CD4-positive, CD25-positive, alpha-beta regulatory T cell (primary cell): ENCODE measurements around the gene ENO2. TPM values are rescaled to one million over a fixed set of nuclear protein-coding genes. Genes with fewer than 3 reads are reported as not detected.
"Not testable (repeated sequence)": the region's sequence is repeated elsewhere in the genome, so short reads cannot be mapped to it uniquely, and the experiment has no call there.

Source experiments
- ATAC-seq, 2 donors: fragments of 150-1000 bp; cut with Tn5 transposase; one replicate each; pipeline ENCODE4 v1.10.0; 2021; ENCODE audit warnings: low read depth in 2 of 2, moderate number of reproducible peaks in 2 of 2, moderate library complexity in 1 of 2
- DNase-seq, 3 donors: peaks; one replicate each; pipeline versions ENCODE4 v3.0.0 to v3.0.0-alpha.2; 2012 to 2022; ENCODE audit warnings: mixed read lengths in 1 of 3
- H3K27ac ChIP-seq: one replicate; pipeline ENCODE4 v1.7.0; 2013; ENCODE audit warnings: mild to moderate bottlenecking, low read length; ENCODE audit not compliant: insufficient read depth, poor library complexity, severe bottlenecking
- H3K27me3 ChIP-seq: one replicate; pipeline ENCODE4 v1.7.0; 2013; ENCODE audit warnings: low read length; ENCODE audit not compliant: control insufficient read depth, insufficient read depth
- H3K36me3 ChIP-seq: one replicate; pipeline ENCODE4 v1.7.0; 2013; ENCODE audit warnings: mild to moderate bottlenecking, low read length, moderate library complexity; ENCODE audit not compliant: control insufficient read depth, insufficient read depth
- H3K4me1 ChIP-seq: 2 replicates; pipeline ENCODE4 v1.7.0; 2013; ENCODE audit warnings: mild to moderate bottlenecking, low read length; ENCODE audit not compliant: insufficient read depth, control insufficient read depth, poor library complexity, severe bottlenecking
- H3K4me3 ChIP-seq: one replicate; pipeline ENCODE4 v1.7.0; 2013; ENCODE audit warnings: low read depth, mild to moderate bottlenecking, low read length, moderate library complexity
- H3K9me3 ChIP-seq, 2 experiments: 1 replicate in 1 of 2; 2 replicates in 1 of 2; pipeline ENCODE4 v1.7.0; 2013; ENCODE audit warnings: low read length in 2 of 2, mild to moderate bottlenecking in 1 of 2, moderate library complexity in 1 of 2; ENCODE audit not compliant: control insufficient read depth in 2 of 2
- H3K27ac Mint-ChIP-seq, 3 donors: one replicate each; pipeline ENCODE4 v1.8.0; 2020 to 2022; ENCODE audit warnings: mild to moderate bottlenecking in 3 of 3, mixed read lengths in 3 of 3, moderate library complexity in 2 of 3
- H3K27me3 Mint-ChIP-seq: one replicate; pipeline ENCODE4 v1.8.0; 2022; ENCODE audit warnings: mild to moderate bottlenecking, mixed read lengths
- H3K36me3 Mint-ChIP-seq: one replicate; pipeline ENCODE4 v1.8.0; 2020; ENCODE audit warnings: mixed read lengths
- H3K4me1 Mint-ChIP-seq, 4 donors: one replicate each; pipeline ENCODE4 v1.8.0; 2020 to 2022; ENCODE audit warnings: mixed read lengths in 4 of 4, mild to moderate bottlenecking in 1 of 4
- H3K4me3 Mint-ChIP-seq, 4 donors: one replicate each; pipeline ENCODE4 v1.8.0; 2020 to 2022; ENCODE audit warnings: mild to moderate bottlenecking in 4 of 4, mixed read lengths in 4 of 4, moderate library complexity in 3 of 4
- H3K9me3 Mint-ChIP-seq, 7 donors: one replicate each; pipeline ENCODE4 v1.8.0; 2020 to 2022; ENCODE audit warnings: mixed read lengths in 7 of 7, mild to moderate bottlenecking in 3 of 7, moderate library complexity in 2 of 7
- polyA plus RNA-seq, 4 donors: library from polyadenylated mRNA; unstranded; fragments of 300-500 nt; fragmentation: Illumina TruSeq; gene quantifications; one replicate each; pipeline ENCODE4 v1.2.3, GENCODE V29; 2021
- total RNA-seq: library from RNA; stranded (reverse); gene quantifications from one replicate; pipeline ENCODE4 v1.2.3, GENCODE V29; 2022

Gene ENO2
- total and polyA plus RNA-seq, 5 donors from 2014 or later = 18.1 to 88.2 (median 23.2) TPM

DNA sequence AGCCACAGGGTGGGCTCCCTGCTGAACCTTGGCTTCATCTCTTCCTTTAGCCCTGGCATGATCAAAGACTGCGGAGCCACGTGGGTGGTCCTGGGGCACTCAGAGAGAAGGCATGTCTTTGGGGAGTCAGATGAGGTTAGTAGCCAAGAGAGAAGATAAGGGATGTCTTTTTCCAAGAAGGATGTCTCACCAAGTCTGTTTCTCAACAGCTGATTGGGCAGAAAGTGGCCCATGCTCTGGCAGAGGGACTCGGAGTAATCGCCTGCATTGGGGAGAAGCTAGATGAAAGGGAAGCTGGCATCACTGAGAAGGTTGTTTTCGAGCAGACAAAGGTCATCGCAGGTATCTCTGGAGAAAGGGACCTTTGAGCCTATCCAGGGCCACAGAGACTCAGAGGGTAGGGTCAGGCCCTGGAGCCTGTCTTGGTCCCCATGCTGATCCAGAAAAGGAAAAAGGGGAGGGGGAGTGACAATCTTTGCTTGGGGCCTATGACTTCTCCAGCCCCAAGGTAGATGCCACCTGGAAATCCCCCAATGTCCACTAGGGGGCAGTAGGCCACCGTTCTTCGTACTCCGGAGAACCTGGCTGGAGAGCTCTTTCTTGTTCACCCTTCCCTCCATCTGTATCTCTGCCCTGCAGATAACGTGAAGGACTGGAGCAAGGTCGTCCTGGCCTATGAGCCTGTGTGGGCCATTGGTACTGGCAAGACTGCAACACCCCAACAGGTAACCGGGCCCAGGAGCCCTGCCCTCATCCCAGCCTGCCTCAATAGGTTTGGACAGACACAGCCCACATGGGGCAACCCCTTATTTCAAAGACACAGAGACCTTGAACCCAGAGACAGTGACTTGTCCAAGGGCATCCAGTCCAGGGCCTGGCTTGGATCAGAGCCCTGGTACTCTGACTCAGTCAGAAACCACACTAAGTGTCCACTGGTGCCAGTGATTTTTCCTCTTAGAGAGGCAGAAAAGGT lies 45.0 kb upstream of the ENO2 start:
- Mint-ChIP-seq H3K4me1 (peaks cover 3 to 63% (median 37%) of the 10 kb centered on the region in 4 donors), H3K9me3 (no peaks in the 10 kb centered on the region), H3K27ac (peak overlapping the region; percentile 84 to 90 (median 90)), H3K4me3 (peak overlapping the region; percentile 89 to 93 (median 92)), H3K27me3 (no peaks in the 10 kb centered on the region), H3K36me3 (peaks cover 15% of the 10 kb centered on the region)
- Histone ChIP-seq H3K27ac (peak overlapping the region; percentile 78), H3K4me3 (peak overlapping the region; percentile 69), H3K36me3 (peaks cover 12% of the 10 kb centered on the region), H3K4me1 (peaks cover 62% of the 10 kb centered on the region), H3K9me3 (no peaks in the 10 kb centered on the region), H3K27me3 (no peaks in the 10 kb centered on the region)
- ATAC-seq (no peak), DNase-seq (peak; percentile 76 to 88 (median 84))

GRCh38 chr12:6870304-6870703 lies 44.1 kb upstream of the ENO2 start:
- peaks cover 62% of the 10 kb centered on the region for H3K4me1 ChIP-seq
- peaks cover 3 to 71% (median 41%) of the 10 kb centered on the region in 4 donors for H3K4me1 Mint-ChIP-seq
- H3K4me3 ChIP-seq = not testable (repeated sequence)

GRCh38 chr12:6871052-6871957 lies 43.1 kb upstream of the ENO2 start:
- Histone ChIP-seq H3K27me3 (no peaks in the 10 kb centered on the region), H3K4me3 (peak overlapping the region; percentile 74), H3K36me3 (peaks cover 8% of the 10 kb centered on the region), H3K9me3 (no peaks in the 10 kb centered on the region), H3K27ac (peak overlapping the region; percentile 85), H3K4me1 (peaks cover 62% of the 10 kb centered on the region)
- ATAC-seq (no peak), DNase-seq (peak in 2 of 3 donors; percentile 25 to 74)
- Mint-ChIP-seq H3K36me3 (peaks cover 14% of the 10 kb centered on the region), H3K4me1 (peaks cover 3 to 75% (median 41%) of the 10 kb centered on the region in 4 donors), H3K4me3 (peak overlapping the region; percentile 90 to 96 (median 94)), H3K27ac (peak overlapping the region; percentile 82 to 92 (median 88)), H3K9me3 (no peaks in the 10 kb centered on the region), H3K27me3 (no peaks in the 10 kb centered on the region)

More at GRCh38 chr12:6870304-6870703, 44.1 kb upstream of the ENO2 start:
- H3K27me3 Mint-ChIP-seq, H3K9me3 ChIP-seq, H3K9me3 Mint-ChIP-seq, DNase-seq, H3K27ac Mint-ChIP-seq, H3K27ac ChIP-seq, H3K27me3 ChIP-seq, ATAC-seq: not testable (repeated sequence)
- Mint-ChIP-seq H3K4me3 (peak overlapping the region; percentile 11 to 96 (median 62)), H3K36me3 (peaks cover 10% of the 10 kb centered on the region)
- H3K36me3 ChIP-seq = peaks cover 12% of the 10 kb centered on the region

DNA sequence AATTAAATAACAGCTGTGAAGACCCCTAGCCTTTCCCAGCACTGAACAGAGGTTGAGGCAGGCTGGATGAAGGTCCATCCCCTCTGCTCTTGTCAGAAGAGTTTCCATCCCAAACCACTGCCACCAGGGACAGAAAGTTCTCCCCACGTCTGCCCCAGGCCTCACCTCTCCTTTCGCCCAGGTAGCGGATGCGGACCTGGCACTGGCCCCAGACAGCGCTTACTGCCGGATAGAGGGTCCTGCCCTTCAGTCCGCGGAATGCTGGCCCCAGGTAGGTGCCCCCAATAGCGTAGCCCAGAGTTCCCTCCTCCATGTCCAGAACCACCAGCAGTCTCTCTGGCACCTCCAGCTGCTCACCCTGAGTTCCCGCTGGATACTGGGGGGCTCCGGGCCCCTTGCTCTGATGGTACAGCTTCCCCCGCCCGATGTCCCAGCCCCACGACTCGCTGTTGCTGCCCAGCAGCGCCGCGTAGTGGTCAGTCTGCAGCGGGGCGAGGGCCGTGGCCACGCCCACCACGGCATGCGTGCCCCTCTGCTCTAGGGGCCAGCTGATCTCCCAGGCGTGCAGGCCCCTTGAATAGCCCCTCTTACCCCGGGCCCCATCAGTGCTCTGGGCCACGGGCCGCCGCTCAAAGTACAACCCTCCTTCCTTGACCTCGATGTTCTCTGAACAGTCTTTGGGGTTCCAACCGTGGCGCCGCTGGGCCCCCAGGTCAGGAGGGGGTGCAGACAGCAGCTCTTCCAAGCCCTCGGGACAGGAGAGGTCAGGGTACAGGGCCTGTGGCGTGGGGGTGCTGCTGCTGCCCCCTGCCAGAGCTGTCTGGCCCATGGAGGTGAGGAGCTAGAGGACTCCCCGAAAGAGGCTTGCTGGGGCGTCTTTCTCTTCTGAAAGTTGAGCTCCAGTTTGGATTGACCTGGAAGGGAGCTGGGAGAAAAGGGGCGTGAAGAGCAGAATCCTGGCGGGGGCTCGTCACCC lies 42.0 kb upstream of the ENO2 start:
- no peaks in the 10 kb centered on the region for H3K27me3 ChIP-seq
- peaks cover 14% of the 10 kb centered on the region for H3K36me3 Mint-ChIP-seq
- H3K36me3 ChIP-seq = peaks cover 8% of the 10 kb centered on the region
- H3K27me3 Mint-ChIP-seq = no peaks in the 10 kb centered on the region
- H3K4me3 ChIP-seq = peak overlapping the region; percentile 75
- no peaks in the 10 kb centered on the region for H3K9me3 ChIP-seq
- peak; percentile 34 to 40 for ATAC-seq
- H3K27ac ChIP-seq = peak overlapping the region; percentile 85
- peak; percentile 76 to 86 (median 83) for DNase-seq
- peak overlapping the region; percentile 32 to 92 (median 88) for H3K27ac Mint-ChIP-seq
- H3K4me1 ChIP-seq = peaks cover 54% of the 10 kb centered on the region
- peaks cover 7 to 66% (median 40%) of the 10 kb centered on the region in 4 donors for H3K4me1 Mint-ChIP-seq
- H3K4me3 Mint-ChIP-seq = peak overlapping the region; percentile 90 to 96 (median 94)
- no peaks in the 10 kb centered on the region for H3K9me3 Mint-ChIP-seq

GRCh38 chr12:6873094-6874014 lies 41.0 kb upstream of the ENO2 start, which contains the start of gene SPSB2:
TSS of gene SPSB2 (minus strand) at chr12:6873303. CDS start at chr12:6872901, 402 bp downstream.
- DNase-seq (peak; percentile 98 to 99 (median 98)), ATAC-seq (peak; percentile 91 to 93)
- H3K4me1 ChIP-seq = peaks cover 50% of the 10 kb centered on the region
- H3K27ac Mint-ChIP-seq = peak within 1 kb of the TSS; percentile 32 to 92 (median 90)
- peaks cover 8% of the 10 kb centered on the region for H3K36me3 ChIP-seq
- H3K4me1 Mint-ChIP-seq = peaks cover 9 to 62% (median 37%) of the 10 kb centered on the region in 4 donors
- peak within 1 kb of the TSS; percentile 85 for H3K27ac ChIP-seq
- H3K9me3 Mint-ChIP-seq = no peaks in the 10 kb centered on the region
- no peaks in the 10 kb centered on the region for H3K27me3 Mint-ChIP-seq
- H3K4me3 ChIP-seq = peak within 1 kb of the TSS; percentile 85
- no peaks in the 10 kb centered on the region for H3K9me3 ChIP-seq
- peak within 1 kb of the TSS; percentile 90 to 96 (median 94) for H3K4me3 Mint-ChIP-seq
- H3K27me3 ChIP-seq = no peaks in the 10 kb centered on the region
- H3K36me3 Mint-ChIP-seq = peaks cover 14% of the 10 kb centered on the region

- Mint-ChIP-seq H3K4me1 (peaks cover 9 to 55% (median 31%) of the 10 kb centered on the region in 4 donors), H3K4me3 (peak overlapping the region; percentile 90 to 96 (median 94)), H3K27ac (peak overlapping the region; percentile 14 to 90 (median 84)), H3K36me3 (peaks cover 14% of the 10 kb centered on the region)
- Histone ChIP-seq H3K4me3 (peak overlapping the region; percentile 85), H3K4me1 (peaks cover 44% of the 10 kb centered on the region), H3K27ac (peak overlapping the region; percentile 74)
- not testable (repeated sequence) for H3K27me3 Mint-ChIP-seq, H3K27me3 ChIP-seq, H3K9me3 Mint-ChIP-seq, DNase-seq, H3K9me3 ChIP-seq, ATAC-seq, H3K36me3 ChIP-seq
These were observed 40.4 kb upstream of the ENO2 start for GRCh38 chr12:6874015-6874368.
